Skeletal muscle cell (primary cell): ENCODE data around the gene FSTL1.
"Not testable (repeated sequence)": the region's sequence is repeated elsewhere in the genome, so short reads cannot be mapped to it uniquely, and the experiment has no call there.

Experiments used
- DNase-seq: peaks from one replicate; pipeline ENCODE4 v3.0.0-alpha.2; 2010; ENCODE audit warnings: low read depth
- H3K4me3 ChIP-seq: 2 replicates; pipeline ENCODE4 v1.5.1; 2011; ENCODE audit warnings: low read depth, mild to moderate bottlenecking, control low read depth, low read length, moderate library complexity

FSTL1 gene

GRCh38 chr3:120377948-120378347, 72.8 kb downstream of the FSTL1 start:
- DNase-seq, H3K4me3 ChIP-seq: not testable (repeated sequence)

GRCh38 chr3:120370463-120370862, 80.3 kb downstream of the FSTL1 start:
- no peak overlapping the region for H3K4me3 ChIP-seq
- no peak for DNase-seq

GRCh38 chr3:120369037-120369467, 81.7 kb downstream of the FSTL1 start:
- H3K4me3 ChIP-seq = no peak overlapping the region
- no peak for DNase-seq

GRCh38 chr3:120368172-120368571, 82.6 kb downstream of the FSTL1 start:
- no peak overlapping the region for H3K4me3 ChIP-seq
- DNase-seq = no peak

GRCh38 chr3:120364821-120365220, 86.0 kb downstream of the FSTL1 start:
- no peak overlapping the region for H3K4me3 ChIP-seq
- DNase-seq = peak; percentile 2

GRCh38 chr3:120364101-120364500, 86.7 kb downstream of the FSTL1 start:
- H3K4me3 ChIP-seq = no peak overlapping the region
- no peak for DNase-seq

GRCh38 chr3:120357807-120358206, 93.0 kb downstream of the FSTL1 start:
- no peak overlapping the region for H3K4me3 ChIP-seq
- no peak for DNase-seq

- DNase-seq = no peak
- H3K4me3 ChIP-seq = no peak overlapping the region
These were observed 95.3 kb downstream of the FSTL1 start for GRCh38 chr3:120355486-120355885.

- no peak for DNase-seq
- H3K4me3 ChIP-seq = no peak overlapping the region
These were observed 97.3 kb downstream of the FSTL1 start for GRCh38 chr3:120353463-120353862.

- no peak for DNase-seq
These were observed 98.8 kb downstream of the FSTL1 start for GRCh38 chr3:120352017-120352416.

GRCh38 chr3:120350401-120350941, 100.3 kb downstream of the FSTL1 start:
- no peak overlapping the region for H3K4me3 ChIP-seq
- peak; percentile 53 for DNase-seq

More at GRCh38 chr3:120352017-120352416, 98.8 kb downstream of the FSTL1 start:
- H3K4me3 ChIP-seq = no peak overlapping the region

- peak overlapping the region; percentile 87 for H3K4me3 ChIP-seq
- DNase-seq = no peak
These were observed 101.0 kb downstream of the FSTL1 start for GRCh38 chr3:120349855-120350125.

- H3K4me3 ChIP-seq = peak within 1 kb of the TSS; percentile 87
- peak; percentile 80 for DNase-seq
These were observed 101.6 kb downstream of the FSTL1 start, which contains the start of gene LRRC58 for GRCh38 chr3:120348991-120349854. Gene LRRC58 (minus strand): TSS chr3:120349354. CDS start chr3:120349243, 111 bp downstream.

- peak overlapping the region; percentile 87 for H3K4me3 ChIP-seq
These were observed 102.5 kb downstream of the FSTL1 start for GRCh38 chr3:120348065-120348990.

GRCh38 chr3:120344349-120344748, 106.4 kb downstream of the FSTL1 start:
- no peak overlapping the region for H3K4me3 ChIP-seq
- no peak for DNase-seq

More at GRCh38 chr3:120348065-120348990, 102.5 kb downstream of the FSTL1 start:
- DNase-seq = no peak
